Adrenal gland (tissue), 12 donors: ENCODE measurements around the gene TRIM66. TPM values are rescaled to one million over a fixed set of nuclear protein-coding genes. Genes with fewer than 3 reads are reported as not detected.

Experiments used
- DNase-seq, 7 donors: peaks; one replicate each; pipeline ENCODE4 v3.0.0-alpha.2; 2019 to 2020
- H3K27ac ChIP-seq, 5 donors: fragments of 200-600 bp; sonication (generic) in 4 of 5; 1 replicate in 3 of 5; 2 replicates in 2 of 5; pipeline versions ENCODE4 v1.5.1 to v1.8.0; 2016 to 2020; ENCODE audit warnings: mild to moderate bottlenecking in 1 of 5
- H3K27me3 ChIP-seq: fragments of 200-600 bp; 2 replicates; pipeline ENCODE4 v1.8.0; 2021
- H3K36me3 ChIP-seq, 2 donors: fragments of 200-600 bp; replicated peaks in 1 of 2; 1 replicate in 1 of 2; 2 replicates in 1 of 2; pipeline versions ENCODE4 v1.5.1 to v1.8.0; 2018 to 2022
- H3K4me1 ChIP-seq, 2 donors: fragments of 200-600 bp; replicated peaks in 1 of 2; 1 replicate in 1 of 2; 2 replicates in 1 of 2; pipeline versions ENCODE4 v1.5.1 to v1.8.0; 2018 to 2021
- H3K4me3 ChIP-seq, 4 donors: fragments of 200-600 bp; sonication (generic) in 3 of 4; one replicate each; pipeline ENCODE4 v1.5.1; 2016 to 2018
- H3K9me3 ChIP-seq, 3 donors: fragments of 200-600 bp; sonication (generic) in 1 of 3; replicated peaks in 1 of 3; 1 replicate in 2 of 3; 2 replicates in 1 of 3; pipeline versions ENCODE4 v1.5.1 to v1.8.0; 2016 to 2021
- CTCF ChIP-seq, 6 experiments: fragments of 450-650 bp in 4 of 6; fragments of 200-600 bp in 2 of 6; sonication (generic) in 1 of 6; IDR thresholded peaks; 1 replicate in 5 of 6; 2 replicates in 1 of 6; pipeline versions ENCODE4 v1.5.1 to v1.8.0; 2016 to 2021; ENCODE audit warnings: antibody characterized with exemption in 6 of 6, mild to moderate bottlenecking in 2 of 6, moderate library complexity in 1 of 6
- POLR2A ChIP-seq, 2 donors: fragments of 450-650 bp; IDR thresholded peaks; one replicate each; pipeline ENCODE4 v1.6.1; 2017; ENCODE audit warnings: antibody characterized with exemption in 2 of 2, mild to moderate bottlenecking in 2 of 2, moderate library complexity in 1 of 2
- WGBS, 4 donors: extraction: QIAGEN DNeasy Blood & Tissue Kit in 2 of 4; methylation state at CpG; one replicate each; pipeline versions ENCODE4 v1.1.5 to v1.1.7; 2013 to 2017; 5-methylcytosine and 5-hydroxymethylcytosine counted together
- intact Hi-C, 2 donors: fragments of 100-400 bp; cut with DNase I; formaldehyde crosslinking; loops; one replicate each; pipeline versions ENCODE4 v1.14.1 to v1.15.0; 2022 to 2023
- polyA plus RNA-seq, 3 donors: library from polyadenylated mRNA; stranded (reverse); fragments of 200-250 nt in 2 of 3; fragments of 350-450 nt in 1 of 3; fragmentation: Illumina TruSeq in 1 of 3; extraction: RNeasy Lipid Tissue Mini Kit (QIAGEN cat#74804) in 1 of 3; gene quantifications; one replicate each; pipeline ENCODE4 v1.2.3, GENCODE V29; 2013 to 2014
- total RNA-seq, 9 donors: library from RNA; depleted of rRNA in 4 of 9; stranded (reverse); fragments of >200 nt in 4 of 9; fragments of 120-200 nt in 1 of 9; fragmentation: NEBNext Ultra II Directional in 1 of 9; extraction: Animal tissue kit (Norgen Biotek cat#: 25700) in 1 of 9; gene quantifications; one replicate each; pipeline versions ENCODE4 v1.1.0 to v1.2.4, GENCODE V29; 2013 to 2023
- donor health status: healthy with polysubstance abuse.
- donor health status: Bipolar disorder and iron deficiency.
- donor health status: DM: yes; HTN: yes; CAD: no.
- donor health status: DM: no; HTN: no; CAD: no.
- donor health status: DM: no; HTN: no; CAD: no.
- donor health status: DM: yes; HTN: yes; CAD: no.

Gene TRIM66
- total and polyA plus RNA-seq, 12 donors: 3.6 to 18.4 (median 8.3) TPM

DNA sequence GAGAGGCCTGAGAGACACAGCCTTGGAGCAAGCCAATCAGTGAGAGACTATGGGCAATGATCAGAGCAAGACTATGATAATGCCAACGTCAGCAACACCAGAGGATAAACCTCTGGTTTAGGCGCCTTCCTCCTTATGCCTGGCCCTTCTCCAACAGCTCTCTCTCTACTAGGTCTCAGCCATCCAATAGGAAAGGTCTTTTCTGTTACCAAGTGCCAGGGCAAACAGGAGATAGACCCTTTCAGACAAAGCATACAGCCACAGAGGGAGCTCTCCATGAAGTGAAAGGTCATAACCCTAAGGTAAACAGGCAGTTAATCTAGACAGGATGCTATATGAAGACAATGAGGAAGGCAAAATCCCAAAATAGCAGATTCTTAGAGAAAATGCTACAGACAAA is 98.0 kb downstream of the TRIM66 start:
- Histone ChIP-seq H3K4me3 (no peak overlapping the region), H3K27me3 (no peaks in the 10 kb centered on the region), H3K4me1 (peaks cover 12 to 16% of the 10 kb centered on the region in 2 donors), H3K36me3 (no peaks in the 10 kb centered on the region), H3K27ac (peak overlapping the region; percentile 3 to 68 (median 53)), H3K9me3 (no peaks in the 10 kb centered on the region)
- intact Hi-C loops: no loop called here
- no peak for DNase-seq
- WGBS, 4 donors: 29 to 57% (median 48%) methylated on average over 2 of the region's 2 CpGs
- no peak for TF ChIP-seq POLR2A (IDR thresholded peaks at IDR 0.05)
- TF ChIP-seq CTCF (IDR thresholded peaks at IDR 0.05): no peak

DNA sequence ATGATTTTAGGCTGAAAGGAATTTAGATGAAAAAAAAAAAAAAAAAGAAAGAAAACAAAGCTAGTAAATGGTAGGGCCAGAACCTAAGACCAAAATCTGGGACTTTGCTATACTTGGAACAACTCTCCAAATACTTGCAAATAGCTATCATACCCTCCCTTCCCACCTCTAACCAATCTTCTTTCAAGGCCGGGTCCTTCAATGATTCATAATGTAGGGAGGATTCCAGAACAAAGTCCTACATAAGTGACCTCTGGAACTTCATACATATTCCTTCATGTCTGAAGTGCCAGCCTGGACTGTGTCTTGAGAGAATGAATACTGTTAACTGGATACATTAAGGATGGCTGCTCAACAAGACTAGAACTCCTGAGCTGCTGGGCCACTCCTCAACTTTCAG is 98.4 kb downstream of the TRIM66 start:
- WGBS, 4 donors: 33 to 52% (median 35%) methylated on average over 1 of the region's 1 CpG
- H3K9me3 ChIP-seq: no peaks in the 10 kb centered on the region
- H3K4me3 ChIP-seq: no peak overlapping the region
- H3K36me3 ChIP-seq: no peaks in the 10 kb centered on the region
- no peaks in the 10 kb centered on the region for H3K27me3 ChIP-seq
- peaks cover 12 to 16% of the 10 kb centered on the region in 2 donors for H3K4me1 ChIP-seq
- no peak for TF ChIP-seq POLR2A (IDR thresholded peaks at IDR 0.05)
- TF ChIP-seq CTCF (IDR thresholded peaks at IDR 0.05): no peak
- DNase-seq: no peak
- peak overlapping the region; percentile 3 to 68 (median 53) for H3K27ac ChIP-seq
- intact Hi-C loops: no loop called here

GRCh38 chr11:8581300-8581699 is 101.2 kb downstream of the TRIM66 start:
- peaks cover 12 to 16% of the 10 kb centered on the region in 2 donors for H3K4me1 ChIP-seq
- DNase-seq: no peak
- no peaks in the 10 kb centered on the region for H3K27me3 ChIP-seq
- intact Hi-C loops: no loop called here
- no peak overlapping the region for H3K4me3 ChIP-seq
- H3K36me3 ChIP-seq: no peaks in the 10 kb centered on the region
- no peaks in the 10 kb centered on the region for H3K9me3 ChIP-seq
- no peak overlapping the region for H3K27ac ChIP-seq
- no peak for TF ChIP-seq CTCF (IDR thresholded peaks at IDR 0.05)
- no peak for TF ChIP-seq POLR2A (IDR thresholded peaks at IDR 0.05)
- 66 to 77% (median 72%) methylated on average over 3 of the region's 3 CpGs for WGBS, 4 donors

DNA sequence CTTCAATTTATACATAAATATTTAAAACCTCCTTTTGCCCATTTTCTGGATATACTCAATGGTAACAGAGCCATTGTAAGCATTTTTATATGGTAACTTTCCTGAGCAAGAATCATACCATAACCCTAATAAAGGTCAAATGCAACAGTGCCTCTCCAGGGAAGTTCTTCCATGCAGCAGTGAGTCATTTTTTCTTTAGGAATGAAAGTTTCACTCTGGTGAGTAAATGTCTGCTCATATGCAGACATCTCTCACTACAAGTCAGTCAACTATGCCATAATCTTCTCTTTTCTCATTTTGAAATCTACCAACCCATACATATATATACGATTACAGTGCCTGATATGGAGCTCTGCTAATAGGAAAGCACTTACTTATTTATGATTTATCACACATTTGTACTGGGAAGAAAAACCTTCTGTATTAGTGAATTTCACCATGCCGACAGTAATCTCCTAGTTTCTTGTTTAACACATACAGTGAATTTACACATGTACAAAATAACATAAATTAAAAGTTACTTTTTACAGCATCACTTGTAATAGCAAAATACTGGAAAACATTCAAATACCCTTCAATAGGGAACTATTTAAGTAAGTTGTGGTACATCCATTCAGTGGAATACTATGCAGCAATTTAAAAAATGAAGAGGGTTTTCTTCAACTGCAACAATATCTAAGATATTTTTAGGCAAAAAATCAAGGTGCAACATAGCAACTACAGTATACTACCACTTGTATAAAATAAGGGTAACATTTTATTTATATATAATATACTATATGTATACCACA is 104.5 kb downstream of the TRIM66 start:
- Histone ChIP-seq H3K4me3 (no peak overlapping the region), H3K27ac (no peak overlapping the region), H3K36me3 (no peaks in the 10 kb centered on the region), H3K9me3 (no peaks in the 10 kb centered on the region), H3K27me3 (no peaks in the 10 kb centered on the region), H3K4me1 (no peaks in the 10 kb centered on the region)
- DNase-seq: no peak
- intact Hi-C loops: no loop called here
- TF ChIP-seq POLR2A (IDR thresholded peaks at IDR 0.05) (no peak), CTCF (IDR thresholded peaks at IDR 0.05) (no peak)
- 95 to 99% (median 97%) methylated on average over 2 of the region's 2 CpGs for whole genome bisulfite sequencing, 4 donors
